Stimulated activated memory B cell treated with anti-CD40 and anti-IgM and Interleukin-4, amounts not matched to agents 10 μg/mL and 1 μg/mL and 100 μg/mL, for 72 hours (primary cell): ENCODE data around the gene SPNS2.
A peak's percentile ranks its signal among the peaks of the same experiment; 100 is the strongest.

Experiments
- ATAC-seq: fragments of 150-1000 bp; cut with Tn5 transposase; 2 replicates; pipeline ENCODE4 v1.10.0; 2021
- H3K27ac Mint-ChIP-seq: one replicate; pipeline ENCODE4 v1.8.0; 2022; ENCODE audit warnings: mild to moderate bottlenecking, mixed read lengths
- H3K27me3 Mint-ChIP-seq: one replicate; pipeline ENCODE4 v1.8.0; 2022; ENCODE audit warnings: mixed read lengths
- H3K36me3 Mint-ChIP-seq: one replicate; pipeline ENCODE4 v1.8.0; 2022; ENCODE audit warnings: mixed read lengths
- H3K4me1 Mint-ChIP-seq: one replicate; pipeline ENCODE4 v1.8.0; 2022; ENCODE audit warnings: mixed read lengths
- H3K4me3 Mint-ChIP-seq: one replicate; pipeline ENCODE4 v1.8.0; 2022; ENCODE audit warnings: mild to moderate bottlenecking, moderate library complexity, mixed read lengths
- H3K9me3 Mint-ChIP-seq: one replicate; pipeline ENCODE4 v1.8.0; 2022; ENCODE audit warnings: mixed read lengths

Gene SPNS2, protein sequence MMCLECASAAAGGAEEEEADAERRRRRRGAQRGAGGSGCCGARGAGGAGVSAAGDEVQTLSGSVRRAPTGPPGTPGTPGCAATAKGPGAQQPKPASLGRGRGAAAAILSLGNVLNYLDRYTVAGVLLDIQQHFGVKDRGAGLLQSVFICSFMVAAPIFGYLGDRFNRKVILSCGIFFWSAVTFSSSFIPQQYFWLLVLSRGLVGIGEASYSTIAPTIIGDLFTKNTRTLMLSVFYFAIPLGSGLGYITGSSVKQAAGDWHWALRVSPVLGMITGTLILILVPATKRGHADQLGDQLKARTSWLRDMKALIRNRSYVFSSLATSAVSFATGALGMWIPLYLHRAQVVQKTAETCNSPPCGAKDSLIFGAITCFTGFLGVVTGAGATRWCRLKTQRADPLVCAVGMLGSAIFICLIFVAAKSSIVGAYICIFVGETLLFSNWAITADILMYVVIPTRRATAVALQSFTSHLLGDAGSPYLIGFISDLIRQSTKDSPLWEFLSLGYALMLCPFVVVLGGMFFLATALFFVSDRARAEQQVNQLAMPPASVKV

DNA sequence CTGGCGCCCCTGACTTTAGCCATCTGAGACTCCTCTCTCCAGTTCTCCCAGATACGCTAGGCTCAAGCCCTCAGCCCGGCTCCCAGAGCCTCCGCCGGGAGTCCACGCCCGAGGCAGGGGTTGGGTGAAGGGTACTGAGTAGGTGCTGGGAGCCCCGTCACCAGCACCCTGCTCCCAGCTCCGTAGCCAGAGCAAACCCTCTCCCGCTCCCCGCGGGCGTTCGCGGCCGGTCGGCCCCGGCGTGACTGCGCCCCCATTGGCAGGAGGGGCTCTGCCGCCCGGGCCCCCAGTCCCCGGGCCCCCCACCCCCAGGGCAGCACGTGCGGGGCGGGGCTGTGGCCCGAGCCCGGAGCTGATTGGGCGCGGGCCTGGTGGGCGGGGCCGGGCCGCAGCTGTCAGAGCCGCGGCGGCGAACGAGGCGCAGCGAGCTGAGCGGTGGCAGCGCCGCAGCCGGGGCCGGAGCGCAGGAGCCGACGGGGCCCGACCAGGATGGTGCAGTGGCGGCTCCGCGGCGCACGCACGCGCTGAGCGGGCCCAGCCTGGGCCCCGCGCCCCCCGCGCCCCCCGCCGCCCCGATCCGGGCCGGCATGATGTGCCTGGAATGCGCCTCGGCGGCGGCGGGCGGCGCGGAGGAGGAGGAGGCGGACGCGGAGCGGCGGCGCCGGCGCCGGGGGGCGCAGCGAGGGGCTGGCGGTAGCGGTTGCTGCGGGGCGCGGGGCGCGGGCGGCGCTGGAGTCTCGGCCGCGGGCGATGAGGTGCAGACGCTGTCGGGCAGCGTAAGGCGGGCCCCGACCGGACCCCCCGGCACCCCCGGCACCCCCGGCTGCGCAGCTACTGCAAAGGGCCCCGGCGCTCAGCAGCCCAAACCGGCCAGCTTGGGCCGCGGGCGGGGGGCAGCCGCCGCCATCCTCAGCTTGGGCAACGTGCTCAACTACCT lies at the start of gene SPNS2:
Gene SPNS2, plus strand, starts transcription at position 421 of the 937 bp plus-strand sequence. Its CDS starts 167 bp downstream, at position 588.
- Mint-ChIP-seq H3K4me1 (peaks cover 42% of the 10 kb centered on the region), H3K27ac (no peak within 1 kb of the TSS), H3K27me3 (peaks cover 45% of the 10 kb centered on the region), H3K9me3 (no peaks in the 10 kb centered on the region), H3K4me3 (peak within 1 kb of the TSS; percentile 78), H3K36me3 (no peaks in the 10 kb centered on the region)
- ATAC-seq, result peak; percentile 78

DNA sequence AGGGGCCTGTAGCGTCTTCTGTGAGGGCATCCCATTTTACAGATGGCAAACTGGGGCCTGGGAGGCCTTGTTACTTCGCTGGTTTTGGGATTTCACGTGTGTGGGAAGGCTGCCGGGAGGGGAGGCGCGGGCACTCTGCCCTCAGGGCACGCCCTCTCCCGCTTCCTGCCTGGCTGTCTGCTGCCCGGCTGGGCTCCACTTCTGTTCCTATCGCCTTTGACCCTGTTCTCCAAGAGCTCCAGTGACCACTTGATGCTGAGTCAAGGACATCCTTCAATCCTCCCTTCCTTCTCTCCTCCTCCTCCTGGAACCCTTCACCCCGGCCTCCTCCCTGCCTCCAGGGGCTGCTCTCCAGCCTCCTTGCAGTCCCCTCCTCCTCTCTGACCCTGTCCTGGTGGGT lies 48.9 kb upstream of the SPNS2 start:
- ATAC-seq, result no peak
- Mint-ChIP-seq H3K27ac (no peak overlapping the region), H3K9me3 (no peaks in the 10 kb centered on the region), H3K4me3 (no peak overlapping the region), H3K4me1 (no peaks in the 10 kb centered on the region), H3K27me3 (no peaks in the 10 kb centered on the region), H3K36me3 (no peaks in the 10 kb centered on the region)

DNA sequence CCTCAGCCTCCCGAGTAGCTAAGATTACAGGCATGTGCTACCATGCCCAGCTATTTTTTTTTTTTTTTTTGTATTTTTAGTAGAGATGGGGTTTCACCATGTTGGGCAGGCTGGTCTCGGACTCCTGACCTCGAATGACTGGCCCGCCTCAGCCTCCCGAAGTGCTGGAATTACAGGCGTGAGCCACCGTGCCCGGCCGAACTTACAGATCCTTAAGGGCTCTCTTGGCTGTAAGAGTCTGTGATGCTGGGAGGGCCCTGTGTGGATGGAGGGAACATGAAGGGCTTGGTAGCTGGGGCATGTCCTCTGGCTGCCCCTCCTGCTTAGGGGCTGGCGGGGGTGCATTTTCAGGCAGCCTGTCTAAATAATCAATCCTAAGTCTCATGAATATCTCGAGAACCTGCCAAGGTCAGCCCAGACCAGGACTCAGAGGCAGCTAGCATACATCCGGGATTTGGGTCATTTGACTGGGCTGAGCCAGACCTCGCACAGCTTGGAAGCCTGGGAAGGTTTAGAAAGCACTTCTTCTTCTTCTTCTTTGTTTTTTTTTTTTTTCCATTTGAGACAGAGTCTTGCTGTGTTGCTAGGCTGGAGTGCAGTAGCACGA lies 47.9 kb upstream of the SPNS2 start:
- H3K27ac Mint-ChIP-seq, result no peak overlapping the region
- no peaks in the 10 kb centered on the region for H3K36me3 Mint-ChIP-seq
- no peaks in the 10 kb centered on the region for H3K27me3 Mint-ChIP-seq
- ATAC-seq, result no peak
- H3K4me3 Mint-ChIP-seq, result no peak overlapping the region
- no peaks in the 10 kb centered on the region for H3K4me1 Mint-ChIP-seq
- H3K9me3 Mint-ChIP-seq, result no peaks in the 10 kb centered on the region

DNA sequence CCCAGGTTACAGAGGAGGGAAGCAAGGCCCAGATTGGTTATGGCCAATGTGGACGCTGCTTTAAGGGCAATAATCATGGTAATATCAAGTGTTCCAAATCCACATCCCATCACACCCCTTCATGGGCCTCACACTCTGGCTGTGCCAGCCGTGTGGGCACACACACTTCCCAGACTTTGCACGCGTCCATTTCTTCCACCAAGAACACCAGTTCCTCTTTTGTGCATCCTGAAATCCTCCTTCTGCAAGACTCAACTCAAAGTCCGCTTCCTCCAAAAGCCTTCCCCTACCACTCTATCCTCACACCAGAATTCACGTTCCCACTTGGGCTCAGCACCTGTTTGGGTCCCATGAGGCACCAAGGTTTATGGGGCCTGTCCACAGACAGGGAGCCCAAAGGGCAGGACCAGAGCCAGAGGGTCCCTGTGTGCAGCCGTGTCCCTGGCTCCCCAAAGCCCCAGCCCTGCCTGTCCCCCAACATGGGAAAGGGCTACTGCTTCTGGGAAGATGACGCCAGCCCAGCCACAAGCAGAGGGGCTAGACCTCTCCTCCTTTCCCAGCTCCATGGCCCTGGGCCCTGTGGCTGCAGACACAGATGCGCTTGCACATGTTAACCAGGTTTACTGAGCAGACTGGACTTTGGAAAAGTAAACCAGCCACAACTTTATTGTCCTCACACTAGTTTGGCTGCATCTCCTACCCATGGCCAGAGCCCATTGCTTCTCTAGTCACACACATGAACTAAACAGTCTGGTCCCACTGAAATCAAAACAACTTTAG lies 44.7 kb upstream of the SPNS2 start:
- ATAC-seq, result no peak
- Mint-ChIP-seq H3K27me3 (no peaks in the 10 kb centered on the region), H3K36me3 (no peaks in the 10 kb centered on the region), H3K4me1 (no peaks in the 10 kb centered on the region), H3K27ac (no peak overlapping the region), H3K9me3 (no peaks in the 10 kb centered on the region), H3K4me3 (no peak overlapping the region)

GRCh38 chr17:4460661-4461060 lies 38.0 kb upstream of the SPNS2 start:
- Mint-ChIP-seq H3K4me3 (no peak overlapping the region), H3K36me3 (peaks cover 5% of the 10 kb centered on the region), H3K9me3 (peaks cover 12% of the 10 kb centered on the region), H3K4me1 (no peaks in the 10 kb centered on the region), H3K27me3 (no peaks in the 10 kb centered on the region), H3K27ac (no peak overlapping the region)
- ATAC-seq, result no peak

DNA sequence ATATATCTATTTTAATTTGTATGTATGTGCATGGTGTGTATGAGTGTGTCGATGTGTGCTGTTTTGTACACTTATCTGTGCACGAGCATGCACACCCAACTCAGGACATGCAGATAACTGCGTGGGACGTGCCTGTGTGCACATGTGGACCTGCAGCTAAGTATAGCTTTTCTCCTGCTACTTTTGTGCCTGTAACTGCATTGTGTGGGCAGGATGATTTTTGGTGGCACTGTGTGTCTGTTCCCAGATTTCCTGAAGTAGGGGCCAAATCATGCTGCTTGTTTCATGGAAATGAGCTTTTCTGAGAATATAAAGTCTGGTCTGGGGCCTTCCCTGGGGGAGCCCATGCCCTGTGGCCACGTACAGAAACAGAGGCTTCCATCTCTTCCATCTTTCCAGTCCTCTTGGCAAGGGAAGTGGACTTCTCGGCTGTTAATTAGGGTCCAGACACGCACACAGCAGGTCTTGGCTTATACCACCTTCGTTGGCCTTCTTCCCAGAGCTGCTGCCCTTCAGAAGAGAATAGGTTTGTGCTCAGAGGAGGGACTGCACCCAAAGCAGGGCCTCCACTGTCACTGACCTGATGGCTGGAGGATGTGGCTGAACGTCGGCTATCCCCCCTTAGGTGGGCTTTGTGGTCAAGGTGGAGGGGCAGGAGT lies 34.7 kb upstream of the SPNS2 start:
- ATAC-seq, result no peak
- Mint-ChIP-seq H3K36me3 (peaks cover 5% of the 10 kb centered on the region), H3K9me3 (peaks cover 12% of the 10 kb centered on the region), H3K4me3 (no peak overlapping the region), H3K27me3 (no peaks in the 10 kb centered on the region), H3K4me1 (no peaks in the 10 kb centered on the region), H3K27ac (no peak overlapping the region)

GRCh38 chr17:4465786-4466185 lies 32.9 kb upstream of the SPNS2 start:
- Mint-ChIP-seq H3K4me3 (no peak overlapping the region), H3K9me3 (peaks cover 8% of the 10 kb centered on the region), H3K27me3 (no peaks in the 10 kb centered on the region), H3K27ac (no peak overlapping the region), H3K36me3 (no peaks in the 10 kb centered on the region), H3K4me1 (no peaks in the 10 kb centered on the region)
- ATAC-seq, result no peak

- H3K27me3 Mint-ChIP-seq, result no peaks in the 10 kb centered on the region
- no peak overlapping the region for H3K27ac Mint-ChIP-seq
- ATAC-seq, result no peak
- H3K9me3 Mint-ChIP-seq, result peaks cover 3% of the 10 kb centered on the region
- no peaks in the 10 kb centered on the region for H3K36me3 Mint-ChIP-seq
- no peaks in the 10 kb centered on the region for H3K4me1 Mint-ChIP-seq
- no peak overlapping the region for H3K4me3 Mint-ChIP-seq
Observed at GRCh38 chr17:4467287-4467686, 31.4 kb upstream of the SPNS2 start.

- H3K4me3 Mint-ChIP-seq, result no peak overlapping the region
- H3K27ac Mint-ChIP-seq, result no peak overlapping the region
- H3K4me1 Mint-ChIP-seq, result no peaks in the 10 kb centered on the region
- H3K27me3 Mint-ChIP-seq, result peaks cover 2% of the 10 kb centered on the region
- H3K9me3 Mint-ChIP-seq, result no peaks in the 10 kb centered on the region
- H3K36me3 Mint-ChIP-seq, result no peaks in the 10 kb centered on the region
- ATAC-seq, result no peak
Observed at GRCh38 chr17:4469552-4469951, 29.1 kb upstream of the SPNS2 start.

DNA sequence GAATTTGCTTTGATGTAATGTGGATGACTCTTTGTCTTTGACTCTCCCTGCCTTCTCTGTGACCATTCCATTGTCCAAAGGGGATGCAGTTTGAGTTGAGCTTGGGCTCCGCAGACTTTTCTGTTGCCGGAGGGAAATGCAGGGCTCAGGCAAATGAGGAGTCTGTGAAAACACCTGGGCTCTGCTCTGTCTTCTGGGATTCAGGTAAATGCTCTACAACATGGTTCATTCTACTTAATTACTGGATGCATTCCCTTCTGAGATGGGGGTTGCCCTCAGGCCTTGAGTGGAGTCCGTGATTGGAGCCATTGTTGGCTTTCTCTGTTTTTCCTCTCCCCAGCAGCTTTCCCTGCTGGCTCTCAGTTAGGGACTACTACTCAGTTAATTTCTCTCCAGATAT lies 26.4 kb upstream of the SPNS2 start:
- Mint-ChIP-seq H3K27ac (no peak overlapping the region), H3K27me3 (peaks cover 20% of the 10 kb centered on the region)
- no peak for ATAC-seq

GRCh38 chr17:4474093-4474492 lies 24.6 kb upstream of the SPNS2 start:
- Mint-ChIP-seq H3K36me3 (no peaks in the 10 kb centered on the region), H3K27me3 (peaks cover 22% of the 10 kb centered on the region), H3K4me3 (no peak overlapping the region), H3K4me1 (no peaks in the 10 kb centered on the region), H3K9me3 (no peaks in the 10 kb centered on the region), H3K27ac (no peak overlapping the region)
- no peak for ATAC-seq

More for the DNA sequence above, 26.4 kb upstream of the SPNS2 start:
- Mint-ChIP-seq H3K36me3 (no peaks in the 10 kb centered on the region), H3K4me3 (no peak overlapping the region), H3K9me3 (no peaks in the 10 kb centered on the region), H3K4me1 (no peaks in the 10 kb centered on the region)

DNA sequence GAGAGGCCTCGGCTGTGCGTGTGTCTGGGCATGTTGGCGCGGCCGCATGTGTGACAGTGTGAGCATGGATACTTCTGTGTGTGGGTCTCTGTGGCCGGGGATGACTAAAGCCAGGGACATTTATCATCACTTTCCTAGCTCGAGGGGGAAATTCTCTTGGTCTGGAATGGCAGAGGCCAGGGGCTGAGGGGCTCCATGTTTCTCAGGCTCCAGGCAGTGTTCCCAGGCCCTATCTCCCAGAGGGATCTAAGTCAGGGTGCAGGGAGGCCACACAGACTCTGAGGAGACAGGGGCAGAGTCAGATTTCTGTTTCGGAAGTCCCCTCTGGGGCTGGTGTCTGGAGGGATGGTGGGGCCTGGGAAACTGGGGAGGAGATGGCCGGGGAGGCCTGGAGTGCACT lies 23.7 kb upstream of the SPNS2 start:
- Mint-ChIP-seq H3K4me1 (no peaks in the 10 kb centered on the region), H3K4me3 (no peak overlapping the region), H3K9me3 (no peaks in the 10 kb centered on the region), H3K27ac (no peak overlapping the region), H3K27me3 (peaks cover 22% of the 10 kb centered on the region), H3K36me3 (no peaks in the 10 kb centered on the region)
- ATAC-seq, result no peak

DNA sequence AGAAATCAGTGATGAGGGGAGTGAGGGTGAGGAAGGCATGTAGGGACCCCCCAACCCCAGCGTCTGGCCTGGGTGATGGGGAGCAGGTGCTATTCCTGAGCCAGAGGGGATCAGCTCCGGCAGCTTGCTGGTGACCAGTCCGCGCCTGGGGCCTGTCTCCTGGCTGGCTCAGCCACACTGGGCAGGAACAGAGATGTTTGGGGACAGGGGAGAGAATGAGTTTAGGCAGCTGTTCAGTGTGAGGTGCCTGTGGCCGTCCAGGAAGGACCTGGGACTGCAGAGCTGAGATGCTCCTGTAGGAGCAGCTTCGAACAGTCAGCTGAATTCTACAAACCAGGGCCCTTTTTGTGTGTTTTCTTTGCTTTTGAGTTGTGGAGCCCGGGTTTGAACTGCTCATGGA lies 23.2 kb upstream of the SPNS2 start:
- Mint-ChIP-seq H3K4me3 (no peak overlapping the region), H3K9me3 (no peaks in the 10 kb centered on the region), H3K4me1 (no peaks in the 10 kb centered on the region), H3K36me3 (no peaks in the 10 kb centered on the region), H3K27me3 (peaks cover 22% of the 10 kb centered on the region), H3K27ac (no peak overlapping the region)
- no peak for ATAC-seq

GRCh38 chr17:4476017-4476416 lies 22.7 kb upstream of the SPNS2 start:
- Mint-ChIP-seq H3K4me3 (no peak overlapping the region), H3K4me1 (peaks cover 6% of the 10 kb centered on the region), H3K36me3 (no peaks in the 10 kb centered on the region), H3K9me3 (no peaks in the 10 kb centered on the region), H3K27me3 (peaks cover 22% of the 10 kb centered on the region), H3K27ac (no peak overlapping the region)
- ATAC-seq, result no peak
